IPS DF 19.7 (cell line): ENCODE measurements around the gene MN1.

Source experiments
- DNase-seq: peaks from one replicate; pipeline ENCODE4 v3.0.0-alpha.2; 2013; ENCODE audit warnings: low read depth, low spot score

Gene MN1

DNA sequence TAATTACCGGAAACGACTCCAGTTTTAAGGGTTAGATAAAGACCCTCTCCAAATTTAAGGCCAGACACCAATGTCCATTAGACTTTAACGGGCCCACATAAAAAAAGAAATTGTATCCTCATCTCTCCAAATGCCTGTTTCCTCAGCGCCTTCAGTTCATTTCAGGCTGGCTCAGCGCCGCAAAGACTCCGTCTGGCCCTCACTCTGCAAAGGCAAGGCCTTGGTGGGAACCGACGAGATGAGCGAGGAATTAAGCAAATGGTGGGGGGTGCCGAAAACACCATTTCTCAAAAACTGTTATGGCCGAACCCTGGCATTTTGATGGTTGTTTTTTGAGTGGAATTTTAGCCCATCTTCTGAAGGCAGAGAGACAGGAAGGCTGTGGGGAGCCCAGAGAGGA lies 15.7 kb downstream of the MN1 start:
- DNase-seq, result no peak

- DNase-seq, result no peak
These were observed 17.5 kb downstream of the MN1 start for GRCh38 chr22:27784120-27784475.

GRCh38 chr22:27783436-27784119 lies 18.0 kb downstream of the MN1 start:
- no peak for DNase-seq

DNA sequence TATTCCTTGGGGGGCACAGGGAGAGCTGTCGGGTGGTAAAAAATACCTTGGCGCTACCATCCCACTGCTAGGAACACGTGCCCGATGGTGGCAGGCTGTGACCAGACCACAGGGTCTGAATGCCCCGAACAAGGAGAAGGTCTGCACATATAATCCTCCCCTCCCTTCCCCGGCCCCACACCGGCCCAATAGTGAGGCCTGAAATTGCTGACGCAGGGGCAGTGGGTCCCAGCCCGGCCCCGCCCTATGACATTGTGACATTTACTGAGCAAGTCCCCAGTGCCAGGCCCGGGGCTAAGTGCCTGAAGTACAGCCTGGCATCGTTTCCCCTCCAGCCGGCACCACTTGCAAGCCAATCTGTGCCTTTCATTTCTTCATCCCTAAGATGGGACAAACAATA lies 19.5 kb downstream of the MN1 start:
- no peak for DNase-seq

DNA sequence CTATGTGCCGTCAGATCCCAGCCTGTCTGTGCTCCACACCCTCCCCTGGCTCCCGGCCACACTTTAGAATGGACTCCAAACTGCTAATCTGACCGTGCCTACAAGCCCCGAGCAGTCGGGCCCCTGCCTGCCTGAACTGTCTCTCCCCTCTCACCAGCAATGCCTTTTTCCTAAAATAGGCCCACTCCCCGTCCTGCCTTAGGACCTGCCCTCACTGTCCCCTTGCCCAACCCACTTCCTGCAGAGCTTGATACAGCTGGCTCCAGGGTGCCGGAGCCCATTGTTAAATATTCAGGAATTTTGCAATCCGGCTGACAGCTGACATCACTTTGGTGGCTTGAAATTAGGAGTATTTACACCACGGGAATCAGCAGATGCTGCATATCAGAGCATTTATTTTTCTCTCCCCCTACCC lies 21.4 kb downstream of the MN1 start:
- no peak for DNase-seq

DNA sequence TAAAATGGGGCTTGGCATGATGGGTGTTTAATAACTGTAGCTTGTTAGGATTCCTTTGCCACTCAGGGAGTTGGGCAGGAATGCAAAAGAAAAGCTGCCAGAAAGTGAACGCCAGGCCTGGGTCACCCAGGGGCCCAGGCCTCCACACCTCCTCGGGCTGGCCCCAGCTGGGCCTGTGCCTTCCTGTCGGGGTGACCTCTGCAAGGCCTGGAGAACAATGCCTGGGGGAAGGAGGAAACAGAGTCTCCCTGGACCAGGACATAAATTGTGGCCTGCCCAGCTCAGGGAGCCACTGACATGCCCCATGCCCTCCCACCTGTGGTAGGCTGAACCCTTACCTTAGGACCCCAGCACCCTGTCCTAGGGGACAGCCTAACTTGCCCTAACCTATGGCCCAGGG lies 21.9 kb downstream of the MN1 start:
- DNase-seq, result no peak

DNA sequence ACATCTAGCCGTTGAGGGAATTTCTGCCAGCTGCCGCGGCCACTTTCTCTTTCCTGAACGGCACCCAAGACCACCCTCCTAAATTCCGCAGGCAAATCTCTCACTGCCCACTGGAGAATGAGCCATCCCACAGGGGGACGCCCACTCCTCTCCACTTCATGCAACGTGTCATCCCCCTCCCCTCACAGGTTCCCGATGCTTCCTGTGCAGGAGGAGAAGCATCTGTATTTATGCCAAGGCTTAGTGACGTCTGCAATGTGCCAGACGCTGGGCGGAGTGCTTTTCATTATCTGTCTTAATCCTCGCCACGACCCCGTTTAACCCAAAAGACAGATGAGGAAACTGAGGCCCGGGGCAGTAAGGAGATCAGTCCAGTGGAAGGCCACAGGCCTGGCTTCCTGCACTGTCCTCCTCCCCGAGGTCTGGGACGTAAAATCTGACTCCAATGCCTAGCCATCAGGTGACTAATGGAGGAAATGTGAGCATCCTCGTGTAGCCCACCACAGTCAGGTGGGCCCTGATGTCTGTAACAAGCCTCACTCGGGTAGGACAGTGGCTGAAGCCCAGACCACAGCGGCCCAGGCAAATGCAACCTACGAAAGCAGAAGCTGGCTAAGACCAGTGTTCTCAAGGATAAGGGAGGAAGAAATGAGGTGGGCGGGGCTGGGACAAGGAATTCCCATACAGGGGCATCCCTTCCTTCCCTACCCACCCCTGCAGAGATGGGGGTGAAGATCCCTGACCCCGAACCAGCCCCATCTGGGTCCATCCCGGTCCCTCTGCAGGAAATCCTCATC lies 23.1 kb downstream of the MN1 start:
- no peak for DNase-seq

DNA sequence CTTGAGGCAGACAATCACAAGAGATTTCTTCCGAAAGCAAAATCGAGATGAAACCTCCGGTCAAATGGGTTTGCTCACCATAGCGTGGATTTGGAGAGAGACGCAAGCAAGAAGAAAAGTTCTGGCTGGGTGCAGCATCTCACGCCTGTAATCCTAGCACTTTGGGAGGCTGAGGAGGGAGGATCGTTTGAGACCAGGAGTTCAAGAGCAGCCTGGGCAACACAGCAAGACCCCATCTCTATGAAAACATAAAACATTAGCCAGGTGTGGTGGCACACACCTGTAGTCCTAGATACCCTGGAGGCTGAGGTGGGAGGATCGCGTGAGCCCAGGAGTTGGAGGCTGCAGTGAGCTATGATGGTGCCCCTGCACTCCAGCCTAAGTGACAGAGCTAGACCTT lies 24.4 kb downstream of the MN1 start:
- DNase-seq, result no peak

GRCh38 chr22:27776650-27776958 lies 25.0 kb downstream of the MN1 start:
- DNase-seq, result no peak

GRCh38 chr22:27775758-27776649 lies 25.6 kb downstream of the MN1 start:
- DNase-seq, result no peak

- DNase-seq, result no peak
These were observed 26.4 kb downstream of the MN1 start for GRCh38 chr22:27775087-27775698.

- no peak for DNase-seq
These were observed 27.4 kb downstream of the MN1 start for GRCh38 chr22:27774200-27774599.

DNA sequence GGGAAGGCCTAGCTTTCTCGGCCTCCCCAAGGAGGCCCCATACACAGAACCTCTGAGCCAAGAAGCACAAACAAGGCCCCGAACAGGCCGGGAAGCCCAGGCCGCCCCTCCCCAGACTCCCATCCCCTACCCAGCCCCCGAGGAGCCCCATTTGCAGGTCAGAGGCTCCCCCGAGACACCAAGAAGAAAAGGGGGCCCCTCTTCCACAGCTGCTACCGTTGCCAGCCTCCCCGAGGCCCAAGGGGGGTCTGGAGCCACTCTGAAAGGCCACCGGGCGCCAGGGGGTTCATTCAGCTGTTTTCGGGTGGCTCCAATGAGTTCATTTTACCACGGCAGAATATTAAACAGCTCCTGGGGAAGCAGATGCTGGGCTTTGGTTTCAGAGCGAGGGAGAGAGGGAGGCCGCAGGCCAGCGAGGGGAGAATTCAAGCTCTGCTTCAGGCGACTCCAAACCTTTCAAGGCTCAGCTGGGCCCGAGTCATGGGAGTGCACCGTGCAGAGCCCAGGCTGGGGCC lies 28.5 kb downstream of the MN1 start:
- no peak for DNase-seq

GRCh38 chr22:27772081-27772983 lies 29.2 kb downstream of the MN1 start:
- DNase-seq, result no peak

GRCh38 chr22:27771637-27772036 lies 29.9 kb downstream of the MN1 start:
- DNase-seq, result no peak

DNA sequence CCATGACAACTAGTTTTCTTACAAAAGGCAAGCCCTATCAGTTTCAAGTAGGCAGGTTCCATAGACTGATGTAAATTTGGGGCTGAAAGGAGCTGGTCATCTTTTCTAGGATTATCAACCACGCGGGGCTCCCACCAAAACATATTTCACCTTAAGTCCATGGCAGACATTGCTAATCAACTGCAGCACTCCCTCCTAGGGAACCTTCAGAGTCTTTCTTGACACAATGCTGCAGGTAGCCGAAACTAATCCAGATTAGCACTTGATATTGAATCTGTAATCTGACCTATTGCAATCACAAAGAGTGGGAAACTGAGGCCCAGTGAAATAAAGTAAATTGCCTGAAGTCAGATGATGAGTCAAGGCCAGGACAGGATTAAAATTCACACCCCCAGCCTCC lies 32.5 kb downstream of the MN1 start:
- DNase-seq, result no peak

DNA sequence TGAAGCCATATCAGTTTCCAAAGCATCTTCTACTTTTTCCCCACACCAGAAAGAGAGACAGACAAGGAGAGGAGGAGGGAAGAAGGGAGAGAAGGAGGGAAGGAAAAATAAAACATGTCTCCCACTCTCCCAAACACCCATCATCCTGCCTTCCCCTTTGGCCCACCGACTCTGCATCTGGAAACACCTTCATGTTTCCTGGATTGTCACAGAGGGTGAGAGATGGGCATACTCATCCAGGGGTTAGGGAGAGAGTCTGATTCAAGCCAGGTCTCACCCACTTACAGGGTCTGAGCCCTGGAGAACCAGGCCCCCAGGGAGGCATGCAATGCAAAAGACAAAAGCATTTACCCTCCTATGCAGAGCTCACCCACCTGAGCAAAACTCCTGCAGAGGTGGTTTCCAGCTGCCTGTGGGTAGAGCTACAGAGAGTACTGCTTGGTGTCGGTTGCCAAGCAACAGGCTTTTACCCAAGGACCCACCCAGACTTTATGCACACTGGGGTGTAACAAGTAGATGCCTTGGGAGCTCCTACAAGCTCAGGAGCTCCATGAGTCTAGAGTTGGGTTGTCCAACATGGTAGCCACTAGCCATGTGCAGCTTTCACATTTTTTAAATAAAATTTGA lies 33.4 kb downstream of the MN1 start:
- DNase-seq, result no peak

- no peak for DNase-seq
These were observed 34.9 kb downstream of the MN1 start for GRCh38 chr22:27766679-27767078.

DNA sequence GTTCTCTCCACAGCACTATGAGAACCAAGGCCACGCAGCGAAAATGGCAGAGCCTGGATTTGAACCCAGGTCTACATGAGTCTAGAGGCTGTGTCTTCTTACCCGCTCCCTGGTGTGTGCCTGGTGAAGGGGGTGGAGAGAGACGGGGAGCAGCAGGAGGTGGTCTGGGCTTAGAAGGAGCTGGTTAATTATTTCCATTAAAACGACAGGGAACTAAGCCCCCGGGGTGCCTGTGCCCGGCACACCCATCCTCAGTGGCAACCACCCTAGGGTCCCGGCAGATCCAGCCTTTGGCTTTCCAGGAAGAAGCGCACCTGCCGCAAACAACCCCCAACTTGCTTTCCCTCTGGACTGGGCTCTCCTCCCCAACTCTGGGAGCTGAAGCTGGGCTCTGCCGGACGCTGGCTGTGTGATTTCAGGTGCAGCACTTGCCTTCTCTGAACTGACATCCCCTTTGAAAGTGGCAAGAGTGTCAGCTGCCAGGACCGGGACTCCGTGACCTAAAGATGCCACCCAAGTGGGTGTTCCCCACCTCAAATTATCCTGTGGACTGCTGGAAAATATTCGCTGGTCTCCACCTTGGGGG lies 35.8 kb downstream of the MN1 start:
- DNase-seq, result no peak

GRCh38 chr22:27764722-27765236 lies 36.8 kb downstream of the MN1 start:
- DNase-seq, result no peak
